Stimulated activated CD8-positive, alpha-beta memory T cell treated with anti-CD3 and anti-CD28 coated beads, Interleukin-4, amount 100 ng/mL, for 24 hours (primary cell): ENCODE results near the gene TNFRSF12A.
"Not testable (repeated sequence)": the region's sequence is repeated elsewhere in the genome, so short reads cannot be mapped to it uniquely, and the experiment has no call there.

ENCODE experiments used
- DNase-seq: peaks from one replicate; pipeline ENCODE4 v3.0.0-alpha.2; 2020; ENCODE audit warnings: low read depth

TNFRSF12A gene

GRCh38 chr16:3065742-3066439, 45.7 kb downstream of the TNFRSF12A start:
- DNase-seq = no peak

DNA sequence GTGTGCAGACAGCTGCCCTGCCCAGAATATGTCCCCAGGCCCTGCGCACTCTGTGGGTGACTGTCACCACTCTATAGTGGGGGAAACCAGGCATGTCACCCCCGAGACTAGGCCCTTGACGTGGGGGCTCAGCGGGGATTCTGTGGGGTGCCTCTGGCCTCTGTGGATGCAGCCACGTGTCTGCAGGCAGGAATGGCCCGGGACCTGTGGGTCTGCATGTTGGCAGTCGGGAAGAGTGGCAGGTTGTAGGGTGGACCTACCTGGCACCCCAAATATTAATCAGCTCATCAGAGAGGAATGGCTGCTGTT, 46.2 kb downstream of the TNFRSF12A start:
- DNase-seq = no peak

DNA sequence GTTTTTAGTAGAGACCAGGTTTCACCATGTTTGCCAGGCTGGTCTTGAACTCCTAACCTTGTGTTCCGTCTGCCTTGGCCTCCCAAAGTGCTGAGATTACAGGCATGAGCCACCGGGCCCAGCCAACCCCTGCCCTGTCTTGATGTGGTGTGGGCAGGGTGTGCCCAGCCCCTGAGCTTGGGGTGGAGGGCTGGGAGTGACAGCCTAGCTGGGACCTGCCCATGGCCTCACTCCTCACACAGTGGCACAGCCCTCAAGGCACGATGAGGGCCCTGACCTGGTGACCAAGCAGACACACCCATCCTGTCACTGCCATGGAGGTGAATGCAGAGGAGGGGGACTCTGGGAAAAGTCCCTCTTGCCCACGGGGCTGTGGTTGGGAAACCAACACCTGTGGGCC, 48.3 kb downstream of the TNFRSF12A start:
- no peak for DNase-seq

GRCh38 chr16:3069146-3069545, 49.0 kb downstream of the TNFRSF12A start:
- DNase-seq = not testable (repeated sequence)

DNA sequence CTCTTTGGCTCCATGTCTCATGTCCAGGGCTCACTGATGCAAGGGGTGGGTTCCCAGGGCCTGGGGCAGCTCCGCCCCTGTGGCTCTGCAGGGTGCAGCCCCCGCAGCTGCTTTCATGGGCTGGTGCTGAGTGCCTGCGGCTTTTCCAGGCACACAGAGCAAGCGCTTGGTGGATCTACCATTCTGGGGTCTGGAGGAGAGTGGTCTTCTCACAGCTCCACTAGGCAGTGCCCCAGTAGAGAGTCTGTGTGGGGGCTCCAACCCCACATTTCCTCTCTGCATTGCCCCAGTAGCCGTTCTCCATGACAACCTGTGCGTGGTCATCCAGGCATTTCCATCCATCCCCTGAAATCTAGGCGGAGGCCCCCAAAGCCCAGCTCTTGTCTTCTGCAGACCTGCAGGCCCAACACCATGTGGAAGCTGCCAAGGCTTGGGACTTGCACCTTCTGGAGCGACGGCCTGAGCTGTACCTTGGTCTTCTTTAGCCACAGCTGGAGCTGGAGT, 50.5 kb downstream of the TNFRSF12A start:
- no peak for DNase-seq

DNA sequence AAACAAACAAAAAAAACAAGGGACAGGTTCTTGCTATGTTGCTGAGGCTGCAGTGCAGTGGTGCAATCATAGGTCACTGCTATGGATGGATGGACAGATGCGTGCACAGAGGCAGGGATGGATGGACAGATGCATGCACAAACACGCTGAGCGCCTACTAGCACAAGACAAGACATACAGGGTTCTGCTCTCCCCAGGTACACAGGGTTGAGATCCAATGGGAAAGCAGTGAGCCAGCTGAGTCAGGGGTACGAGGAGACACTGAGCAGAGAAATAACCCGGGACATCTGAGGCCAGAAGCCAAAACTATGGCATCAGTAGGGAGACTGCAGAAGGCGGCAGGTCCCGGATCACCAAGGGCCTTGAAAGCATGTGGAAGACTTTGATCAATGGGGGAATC, 51.5 kb downstream of the TNFRSF12A start:
- no peak for DNase-seq
